Measurements from ENCODE around the gene AP2A1. TPM values are rescaled to one million over a fixed set of nuclear protein-coding genes. Genes with fewer than 3 reads are reported as not detected.

The AP2A1 gene
- total RNA-seq, 1 experiment from 2014 or later, result 72.1 TPM

- Histone ChIP-seq H3K36me3 (ENCODE audit: control insufficient read depth, insufficient read depth, low read length) (no peaks in the 10 kb centered on the region), H3K4me3 (ENCODE audit: low read depth in 2 of 2, low read length in 2 of 2) (no peak overlapping the region), H3K9me3 (ENCODE audit: control insufficient read depth, insufficient read depth, low read depth, low read length) (no peaks in the 10 kb centered on the region), H3K27ac (ENCODE audit: low read length) (no peak overlapping the region), H3K27me3 (ENCODE audit: control insufficient read depth, insufficient read depth, low read length) (no peaks in the 10 kb centered on the region), H3K4me1 (ENCODE audit: control insufficient read depth, insufficient read depth, low read length) (no peaks in the 10 kb centered on the region)
- ChIA-PET POLR2A (no interaction called here), CTCF (no interaction called here)
- intact Hi-C loops (cut with micrococcal nuclease; ENCODE audit: unreplicated experiment), result no loop called here
- TF ChIP-seq POLR2AphosphoS5 (IDR thresholded peaks at IDR 0.05; ENCODE audit: low read depth, low read length) (no peak), TCF7L2 (IDR thresholded peaks at IDR 0.05; ENCODE audit: low read depth, low read length) (no peak), REST (IDR thresholded peaks at IDR 0.05; ENCODE audit: insufficient read depth in 1 of 2, low read depth in 2 of 2, low read length in 1 of 2) (no peak), SIN3A (IDR thresholded peaks at IDR 0.05; ENCODE audit: borderline replicate concordance, insufficient read depth, low read depth, low read length) (no peak), CTCF (IDR thresholded peaks at IDR 0.05) (no peak)
- no peak for ATAC-seq
- DNase-seq (ENCODE audit: low read depth, low spot score), result no peak
- in situ Hi-C loops (cut with HindIII; ENCODE audit: low pct_unique_long_range_greater_than_20kb, low sequenced_read_pairs), result no loop called here
- no TSS peak for BruUV-seq (replicated peaks)
These were observed 22.1 kb downstream of the AP2A1 start for GRCh38 chr19:49788857-49789256.

- H3K36me3 ChIP-seq (ENCODE audit: control insufficient read depth, insufficient read depth, low read length), result no peaks in the 10 kb centered on the region; the same call in 1 of the 2 replicates
These were observed 24.1 kb downstream of the AP2A1 start for GRCh38 chr19:49790866-49791265.

More at GRCh38 chr19:49790866-49791265, 24.1 kb downstream of the AP2A1 start:
- Histone ChIP-seq H3K27ac (ENCODE audit: low read length) (no peak overlapping the region), H3K9me3 (ENCODE audit: control insufficient read depth, insufficient read depth, low read depth, low read length) (no peaks in the 10 kb centered on the region), H3K4me1 (ENCODE audit: control insufficient read depth, insufficient read depth, low read length) (no peaks in the 10 kb centered on the region), H3K27me3 (ENCODE audit: control insufficient read depth, insufficient read depth, low read length) (no peaks in the 10 kb centered on the region), H3K4me3 (ENCODE audit: low read depth in 2 of 2, low read length in 2 of 2) (no peak overlapping the region)
- DNase-seq (ENCODE audit: low read depth, low spot score), result no peak
- CTCF ChIA-PET, result no interaction called here
- intact Hi-C loops (cut with micrococcal nuclease; ENCODE audit: unreplicated experiment), result no loop called here
- POLR2A ChIA-PET, result no interaction called here
- TF ChIP-seq TCF7L2 (IDR thresholded peaks at IDR 0.05; ENCODE audit: low read depth, low read length) (no peak), CTCF (IDR thresholded peaks at IDR 0.05) (no peak), POLR2AphosphoS5 (IDR thresholded peaks at IDR 0.05; ENCODE audit: low read depth, low read length) (no peak), REST (IDR thresholded peaks at IDR 0.05; ENCODE audit: insufficient read depth in 1 of 2, low read depth in 2 of 2, low read length in 1 of 2) (no peak), SIN3A (IDR thresholded peaks at IDR 0.05; ENCODE audit: borderline replicate concordance, insufficient read depth, low read depth, low read length) (no peak)
- in situ Hi-C loops (cut with HindIII; ENCODE audit: low pct_unique_long_range_greater_than_20kb, low sequenced_read_pairs), result no loop called here
- no peak; the same call in 1 of the 2 replicates for ATAC-seq
- no TSS peak for BruUV-seq (replicated peaks)

Measured in Panc1 (cell line).